ENCODE results near the gene ZNF48. TPM values are rescaled to one million over a fixed set of nuclear protein-coding genes. Genes with fewer than 3 reads are reported as not detected.

The ZNF48 gene
- 5.0 TPM for total RNA-seq
- long read RNA-seq, transcript ZNF48-201 (2 exons, 3,234 nt) = major isoform, 8 of 9 reads
- long read RNA-seq, partial matches to known transcripts = 0 of 9 reads
- long read RNA-seq, other reads (novel, unspliced or antisense) = 0 of 9 reads

DNA sequence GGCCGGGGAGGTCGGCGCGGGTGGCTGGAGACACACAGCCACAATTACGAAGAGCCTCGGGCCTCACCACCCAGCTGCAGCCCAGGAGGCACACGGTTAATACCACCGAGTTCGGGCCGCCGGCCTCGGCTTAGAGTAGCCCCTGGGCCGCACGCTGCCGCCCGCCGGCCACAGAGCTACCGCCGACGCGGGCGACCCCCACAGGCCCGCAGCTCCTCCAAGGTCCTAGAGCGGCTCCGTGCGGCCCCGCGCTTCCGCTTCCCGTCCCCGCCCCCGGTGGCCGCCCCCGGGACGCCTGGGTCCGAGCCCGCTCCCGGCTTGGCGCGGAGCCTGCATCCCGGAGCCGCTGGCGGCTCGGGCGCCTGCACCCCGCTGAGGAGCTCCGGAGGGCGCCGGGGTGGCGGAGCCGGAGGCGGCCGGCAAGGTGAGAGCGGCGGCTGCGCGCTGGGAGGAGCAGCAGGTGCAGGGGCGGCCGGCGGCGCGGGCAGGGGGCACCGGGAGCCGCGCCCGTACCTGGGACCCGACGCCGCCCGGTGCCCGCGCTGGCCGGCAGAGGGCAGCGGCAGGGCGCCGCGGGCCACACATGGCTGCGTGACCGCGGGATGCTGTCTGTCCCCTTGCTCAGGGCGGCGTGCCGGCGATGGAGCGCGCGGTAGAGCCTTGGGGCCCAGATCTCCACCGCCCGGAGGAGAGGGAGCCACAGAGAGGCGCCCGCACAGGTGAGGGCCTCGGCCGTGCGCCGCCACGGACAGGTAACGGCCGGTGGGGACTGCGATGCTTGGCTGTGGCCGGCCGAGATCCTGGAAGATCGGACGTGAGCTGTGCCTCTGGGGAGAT is at the start of gene ZNF48:
Gene ZNF48 (plus strand): TSS at position 266 of the 837 bp plus-strand sequence. CDS start 375 bp downstream, at position 641.
- intact Hi-C loops (cut with micrococcal nuclease) = no loop called here
- Histone ChIP-seq H3K27me3 (ENCODE audit: low read depth) (no peaks in the 10 kb centered on the region), H3K9me3 (replicated peaks) (no peaks in the 10 kb centered on the region), H3K4me3 (peak within 1 kb of the TSS; percentile 94), H3K4me1 (peaks cover 37% of the 10 kb centered on the region), H3K36me3 (peaks cover 15% of the 10 kb centered on the region), H3K27ac (replicated peaks) (peak within 1 kb of the TSS; percentile 92)
- peak; percentile 88 for DNase-seq
- TF ChIP-seq, protein P1, sequence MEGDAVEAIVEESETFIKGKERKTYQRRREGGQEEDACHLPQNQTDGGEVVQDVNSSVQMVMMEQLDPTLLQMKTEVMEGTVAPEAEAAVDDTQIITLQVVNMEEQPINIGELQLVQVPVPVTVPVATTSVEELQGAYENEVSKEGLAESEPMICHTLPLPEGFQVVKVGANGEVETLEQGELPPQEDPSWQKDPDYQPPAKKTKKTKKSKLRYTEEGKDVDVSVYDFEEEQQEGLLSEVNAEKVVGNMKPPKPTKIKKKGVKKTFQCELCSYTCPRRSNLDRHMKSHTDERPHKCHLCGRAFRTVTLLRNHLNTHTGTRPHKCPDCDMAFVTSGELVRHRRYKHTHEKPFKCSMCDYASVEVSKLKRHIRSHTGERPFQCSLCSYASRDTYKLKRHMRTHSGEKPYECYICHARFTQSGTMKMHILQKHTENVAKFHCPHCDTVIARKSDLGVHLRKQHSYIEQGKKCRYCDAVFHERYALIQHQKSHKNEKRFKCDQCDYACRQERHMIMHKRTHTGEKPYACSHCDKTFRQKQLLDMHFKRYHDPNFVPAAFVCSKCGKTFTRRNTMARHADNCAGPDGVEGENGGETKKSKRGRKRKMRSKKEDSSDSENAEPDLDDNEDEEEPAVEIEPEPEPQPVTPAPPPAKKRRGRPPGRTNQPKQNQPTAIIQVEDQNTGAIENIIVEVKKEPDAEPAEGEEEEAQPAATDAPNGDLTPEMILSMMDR (IDR thresholded peaks at IDR 0.05; ENCODE audit: borderline replicate concordance) = peak; percentile 49

DNA sequence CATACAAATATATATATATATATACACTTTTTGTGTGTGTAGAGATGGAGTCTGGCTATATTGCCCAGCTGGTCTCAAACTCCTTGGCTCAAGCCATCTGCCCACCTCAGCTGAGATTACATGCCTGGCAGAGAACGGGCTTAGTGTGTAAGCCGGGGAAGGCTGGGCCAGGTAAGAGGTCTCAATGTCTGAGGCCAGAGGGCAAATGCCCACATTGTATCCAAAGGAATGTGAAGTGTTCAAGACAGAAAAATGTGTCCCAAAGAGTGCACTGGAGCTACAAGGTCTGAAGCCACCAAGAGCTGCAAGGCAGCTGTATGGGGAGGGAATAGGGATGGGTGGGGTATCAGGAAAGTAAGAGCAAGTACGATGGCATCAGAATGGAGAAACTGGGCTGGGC is 48.9 kb upstream of the ZNF48 start:
- Histone ChIP-seq H3K4me3 (no peak overlapping the region), H3K9me3 (replicated peaks) (no peaks in the 10 kb centered on the region), H3K36me3 (peaks cover 19% of the 10 kb centered on the region), H3K27ac (replicated peaks) (no peak overlapping the region), H3K27me3 (ENCODE audit: low read depth) (no peaks in the 10 kb centered on the region), H3K4me1 (peaks cover 2% of the 10 kb centered on the region)
- intact Hi-C loops (cut with micrococcal nuclease) = no loop called here
- no peak for DNase-seq
- TF ChIP-seq, protein P1 (IDR thresholded peaks at IDR 0.05; ENCODE audit: borderline replicate concordance) = no peak

DNA sequence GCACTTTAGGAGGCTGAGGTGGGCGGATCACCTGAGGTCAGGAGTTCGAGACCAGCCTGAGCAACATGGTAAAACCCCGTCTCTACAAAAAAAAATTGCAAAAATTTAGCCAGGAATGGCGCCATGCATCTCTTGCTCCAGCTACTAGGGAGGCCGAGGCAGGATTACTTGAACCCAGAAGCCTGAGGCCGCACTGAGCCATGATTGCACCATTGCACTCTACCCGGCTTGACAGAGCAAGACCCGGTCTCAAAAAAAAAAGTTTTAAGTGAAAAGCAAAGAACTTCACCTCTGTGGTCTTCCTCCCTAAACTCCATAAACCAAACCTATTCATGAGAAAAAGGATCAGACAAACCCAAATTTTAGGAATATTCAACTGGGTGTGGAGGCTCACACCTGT is 47.1 kb upstream of the ZNF48 start:
- DNase-seq = no peak
- no peaks in the 10 kb centered on the region for H3K9me3 ChIP-seq (replicated peaks)
- H3K4me1 ChIP-seq = peaks cover 21% of the 10 kb centered on the region
- no peak overlapping the region for H3K27ac ChIP-seq (replicated peaks)
- H3K36me3 ChIP-seq = peaks cover 37% of the 10 kb centered on the region
- H3K4me3 ChIP-seq = no peak overlapping the region
- intact Hi-C loops (cut with micrococcal nuclease) = no loop called here
- no peaks in the 10 kb centered on the region for H3K27me3 ChIP-seq (ENCODE audit: low read depth)
- TF ChIP-seq, protein P1 (IDR thresholded peaks at IDR 0.05; ENCODE audit: borderline replicate concordance) = no peak

DNA sequence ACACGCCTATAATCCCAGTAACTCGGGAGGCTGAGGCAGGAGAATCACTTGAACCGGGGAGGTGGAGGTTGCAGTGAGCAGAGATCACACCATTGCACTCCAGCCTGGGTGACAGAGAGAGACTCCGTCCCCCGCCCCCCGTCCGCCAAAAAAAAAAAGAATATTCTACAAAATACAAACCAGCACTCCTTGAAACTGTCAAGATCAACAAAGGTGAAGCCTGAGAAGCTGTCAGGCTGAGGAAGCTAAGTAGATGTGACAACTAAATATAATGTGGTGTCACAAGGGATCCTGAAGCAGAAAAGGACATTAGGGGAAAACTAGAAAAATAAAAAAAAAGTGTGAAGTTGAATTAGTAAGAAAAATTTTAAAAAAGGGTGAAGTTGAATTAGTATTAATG is 46.3 kb upstream of the ZNF48 start:
- DNase-seq = no peak
- H3K9me3 ChIP-seq (replicated peaks) = no peaks in the 10 kb centered on the region
- peaks cover 29% of the 10 kb centered on the region for H3K4me1 ChIP-seq
- intact Hi-C loops (cut with micrococcal nuclease) = no loop called here
- H3K4me3 ChIP-seq = no peak overlapping the region
- no peaks in the 10 kb centered on the region for H3K27me3 ChIP-seq (ENCODE audit: low read depth)
- H3K36me3 ChIP-seq = peaks cover 45% of the 10 kb centered on the region
- TF ChIP-seq, protein P1 (IDR thresholded peaks at IDR 0.05; ENCODE audit: borderline replicate concordance) = no peak
- H3K27ac ChIP-seq (replicated peaks) = no peak overlapping the region

DNA sequence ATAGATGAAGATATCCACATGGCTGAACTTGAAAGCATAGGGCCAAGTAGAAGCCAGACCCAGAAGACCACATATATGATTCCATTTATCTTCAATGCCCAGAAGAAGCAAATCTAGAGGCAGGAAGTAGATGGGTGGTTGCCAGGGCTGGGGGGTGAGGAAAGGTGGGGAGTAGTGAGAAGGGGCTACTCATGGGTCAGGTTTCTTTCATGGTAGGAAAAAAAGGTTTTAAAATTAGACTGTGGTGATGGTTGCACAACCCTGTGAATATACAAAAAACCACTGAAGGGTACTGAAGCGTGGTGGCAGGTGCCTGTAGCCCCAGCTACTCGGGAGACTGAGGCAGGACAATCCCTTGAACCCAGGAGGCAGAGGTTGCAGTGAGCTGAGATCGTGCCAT is 45.5 kb upstream of the ZNF48 start:
- intact Hi-C loops (cut with micrococcal nuclease) = no loop called here
- H3K4me1 ChIP-seq = peaks cover 36% of the 10 kb centered on the region
- no peaks in the 10 kb centered on the region for H3K27me3 ChIP-seq (ENCODE audit: low read depth)
- no peak for DNase-seq
- H3K4me3 ChIP-seq = no peak overlapping the region
- TF ChIP-seq, protein P1 (IDR thresholded peaks at IDR 0.05; ENCODE audit: borderline replicate concordance) = no peak
- H3K9me3 ChIP-seq (replicated peaks) = no peaks in the 10 kb centered on the region
- H3K27ac ChIP-seq (replicated peaks) = peak overlapping the region; percentile 19
- H3K36me3 ChIP-seq = peaks cover 47% of the 10 kb centered on the region

Measured in left ventricle myocardium inferior (tissue), 1 donor.